8988T (cell line): ENCODE measurements around the gene HOXC9.

ENCODE experiments used
- DNase-seq: peaks from one replicate; pipeline ENCODE4 v3.0.0; 2011

HOXC9 gene

DNA sequence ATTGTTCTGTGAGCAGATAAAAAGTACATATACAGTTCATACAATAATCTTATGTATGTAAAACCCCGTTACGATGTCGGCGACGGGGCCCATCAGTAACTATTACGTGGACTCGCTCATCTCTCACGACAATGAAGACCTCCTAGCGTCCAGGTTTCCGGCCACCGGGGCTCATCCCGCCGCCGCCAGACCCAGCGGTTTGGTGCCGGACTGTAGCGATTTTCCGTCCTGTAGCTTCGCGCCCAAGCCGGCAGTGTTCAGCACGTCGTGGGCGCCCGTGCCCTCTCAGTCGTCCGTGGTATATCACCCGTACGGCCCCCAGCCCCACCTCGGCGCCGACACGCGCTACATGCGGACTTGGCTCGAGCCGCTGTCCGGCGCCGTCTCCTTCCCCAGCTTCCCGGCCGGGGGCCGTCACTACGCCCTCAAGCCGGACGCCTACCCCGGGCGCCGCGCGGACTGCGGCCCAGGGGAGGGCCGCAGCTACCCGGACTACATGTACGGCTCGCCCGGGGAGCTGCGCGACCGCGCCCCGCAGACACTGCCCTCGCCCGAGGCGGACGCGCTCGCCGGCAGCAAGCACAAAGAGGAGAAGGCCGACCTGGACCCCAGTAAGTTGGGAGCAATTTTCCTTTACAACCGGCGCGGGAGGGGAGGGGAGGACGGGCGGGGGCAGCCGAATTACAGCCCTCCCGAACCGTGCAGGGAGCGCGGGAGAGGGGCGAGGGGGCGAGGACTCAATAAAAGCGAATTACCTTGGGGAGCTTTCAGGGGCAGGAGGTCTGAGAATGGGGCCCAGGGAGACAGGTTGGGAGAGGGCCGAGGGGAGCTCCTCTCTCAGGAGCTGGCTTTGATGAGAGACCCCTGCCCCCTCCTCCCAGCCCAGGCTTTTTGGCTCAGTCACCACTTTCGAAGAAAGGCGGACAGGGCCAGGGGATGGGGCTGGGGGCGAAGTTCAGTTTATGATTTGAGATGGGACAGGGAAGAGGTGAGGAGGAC lies at the start of gene HOXC9:
HOXC9 (plus strand) TSS at position 46 of the 999 bp plus-strand sequence; CDS start at position 74, 28 bp downstream.
- DNase-seq, result no peak

DNA sequence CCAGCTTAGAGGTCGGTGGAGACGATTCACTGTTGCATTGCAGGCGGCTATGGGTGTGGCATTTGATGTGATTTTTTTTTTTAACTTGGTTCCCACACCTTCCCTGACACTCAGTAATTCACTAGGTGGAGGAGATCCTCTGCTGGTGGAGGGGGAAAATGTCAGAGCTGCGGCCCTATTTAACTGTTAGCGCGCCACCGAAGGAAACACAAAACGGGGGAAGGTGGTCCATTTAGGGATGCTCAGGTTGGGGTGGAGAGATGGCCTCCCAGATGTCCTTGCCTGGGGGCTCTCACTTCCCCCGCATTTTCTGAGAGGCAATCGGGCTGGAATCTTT lies 49.6 kb upstream of the HOXC9 start:
- peak; percentile 46 for DNase-seq

DNA sequence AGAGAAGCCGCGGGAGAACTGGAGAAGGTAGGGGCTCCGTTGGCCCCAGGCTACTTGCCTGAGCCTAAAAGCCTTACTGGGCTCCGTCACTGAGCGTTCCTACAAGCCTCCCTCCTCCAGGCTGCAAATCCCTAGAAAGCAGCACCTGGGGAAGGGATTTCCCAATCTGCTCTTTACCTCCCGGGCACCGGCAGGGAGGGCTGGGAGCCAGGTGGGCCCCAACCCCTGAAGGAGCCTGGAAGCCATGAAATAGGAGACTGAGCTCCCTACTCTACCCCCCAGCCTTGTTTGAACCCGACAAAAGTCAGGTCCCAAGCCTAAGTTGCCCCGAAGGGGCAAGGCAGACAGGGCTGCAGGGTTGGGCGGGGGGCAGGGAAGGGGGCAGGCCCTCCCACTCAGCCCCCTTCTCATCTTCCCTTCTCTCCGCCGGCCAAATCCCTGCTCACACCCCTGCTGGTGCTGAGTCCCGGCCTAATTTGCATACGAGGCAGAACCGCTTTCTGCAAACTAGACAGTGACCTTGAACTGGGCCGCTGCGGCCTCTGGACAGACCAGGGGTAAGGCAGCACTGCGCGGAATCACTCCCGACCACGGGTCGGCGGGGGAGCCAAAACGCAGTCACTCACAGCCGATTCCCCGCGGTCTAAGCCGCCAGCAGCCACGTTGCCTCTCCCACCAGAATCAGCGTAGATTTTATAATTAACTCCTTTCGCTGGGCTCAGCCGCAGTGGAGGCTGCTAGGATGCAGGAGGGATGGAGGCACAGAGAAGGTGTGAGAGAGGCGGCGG lies 49.0 kb upstream of the HOXC9 start:
- DNase-seq, result no peak

DNA sequence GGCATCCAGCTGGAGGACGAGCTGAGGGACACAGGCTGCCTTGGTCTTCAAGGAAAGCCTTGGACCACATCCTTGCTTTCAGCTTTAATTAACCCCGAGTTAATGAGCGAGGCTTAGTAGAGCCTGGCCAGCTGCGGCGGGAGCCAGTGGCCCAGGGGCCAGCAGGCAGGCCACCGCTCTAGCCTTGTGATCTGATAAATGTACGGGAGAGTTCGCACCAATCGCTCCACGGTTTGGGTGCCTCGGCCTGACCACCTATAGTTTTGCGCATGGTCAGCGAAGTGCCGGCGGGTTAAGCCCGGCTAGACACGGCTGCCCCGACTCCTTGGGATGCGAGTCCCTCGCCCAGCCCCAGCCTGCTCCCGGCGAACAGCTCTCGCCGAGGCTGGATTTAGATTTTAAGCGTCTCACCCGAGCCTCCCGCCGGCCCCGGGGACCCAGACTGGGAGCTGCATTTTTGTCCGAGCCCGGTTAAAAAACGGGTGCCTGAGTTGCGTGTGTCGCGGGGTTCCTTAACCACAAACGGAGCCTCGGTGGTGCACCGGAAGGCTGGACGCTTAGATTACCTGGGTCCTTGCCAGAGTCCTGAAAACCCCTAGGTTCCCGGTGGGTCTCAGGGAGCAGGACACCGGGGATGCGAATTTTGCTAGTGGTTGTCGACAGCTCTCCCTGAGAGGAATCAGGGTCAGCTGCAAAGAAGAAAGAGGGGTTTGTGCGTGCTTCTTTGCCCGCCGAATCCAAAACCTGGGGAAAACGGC lies 48.2 kb upstream of the HOXC9 start:
- DNase-seq, result no peak

DNA sequence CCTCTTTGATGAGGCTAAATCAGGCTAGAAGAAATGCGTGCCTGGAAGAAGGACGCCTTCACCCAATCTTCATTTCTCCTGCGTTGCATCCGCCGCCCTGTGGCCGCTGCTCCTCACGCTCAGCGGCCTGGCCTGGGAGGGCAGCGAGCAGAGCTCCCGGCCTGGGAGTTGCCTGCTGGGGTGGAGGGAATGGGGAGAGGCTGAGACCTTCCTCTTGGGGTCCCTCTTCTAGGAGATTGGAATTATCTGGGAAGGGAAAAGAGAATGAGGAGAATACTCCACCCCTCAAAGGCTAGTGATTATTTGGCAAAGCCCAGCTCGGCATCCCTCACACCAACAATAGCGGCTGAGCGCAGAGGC lies 47.6 kb upstream of the HOXC9 start:
- DNase-seq, result no peak

DNA sequence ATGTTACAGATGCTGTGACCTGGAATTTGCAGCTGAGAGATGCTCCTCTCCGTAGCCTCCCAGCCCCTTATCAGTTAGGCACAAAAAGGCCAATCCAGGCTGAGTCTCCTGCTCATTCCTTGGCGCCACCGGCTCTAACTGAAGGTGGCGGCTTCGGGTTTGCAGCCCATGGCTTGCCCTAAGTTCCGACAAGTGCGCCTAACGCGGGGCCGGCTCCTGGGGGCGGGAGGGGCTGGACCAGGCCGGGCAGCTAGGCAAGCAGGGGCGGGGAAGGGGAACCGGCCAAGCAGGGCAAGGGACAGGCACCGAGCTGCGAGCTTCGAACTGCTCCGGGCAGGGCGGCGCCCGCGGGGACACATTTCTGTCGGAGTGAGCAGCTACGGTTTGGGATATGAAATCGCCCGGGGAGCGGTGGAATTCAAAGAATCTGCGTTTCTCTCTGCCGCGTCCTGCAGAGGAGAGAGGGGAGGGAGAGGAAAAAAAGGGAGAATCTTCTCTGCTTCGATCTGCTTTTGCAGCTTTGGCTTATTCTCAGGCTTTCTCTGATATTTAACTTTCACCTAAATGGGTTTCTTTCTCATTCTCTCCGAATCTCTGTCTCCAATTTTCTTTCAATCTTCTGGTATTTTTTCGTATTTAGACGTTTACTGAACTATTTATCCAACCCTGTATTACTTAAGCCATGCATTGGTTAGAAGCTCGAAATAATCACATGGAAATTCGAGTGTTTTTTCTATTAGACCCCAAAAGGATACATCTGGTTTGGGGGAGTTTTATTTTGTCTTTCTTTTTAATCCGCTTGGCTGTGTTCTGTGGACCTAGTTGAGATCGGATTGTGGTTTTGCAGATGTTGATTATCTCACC lies 46.9 kb upstream of the HOXC9 start:
- peak; percentile 93 for DNase-seq

DNA sequence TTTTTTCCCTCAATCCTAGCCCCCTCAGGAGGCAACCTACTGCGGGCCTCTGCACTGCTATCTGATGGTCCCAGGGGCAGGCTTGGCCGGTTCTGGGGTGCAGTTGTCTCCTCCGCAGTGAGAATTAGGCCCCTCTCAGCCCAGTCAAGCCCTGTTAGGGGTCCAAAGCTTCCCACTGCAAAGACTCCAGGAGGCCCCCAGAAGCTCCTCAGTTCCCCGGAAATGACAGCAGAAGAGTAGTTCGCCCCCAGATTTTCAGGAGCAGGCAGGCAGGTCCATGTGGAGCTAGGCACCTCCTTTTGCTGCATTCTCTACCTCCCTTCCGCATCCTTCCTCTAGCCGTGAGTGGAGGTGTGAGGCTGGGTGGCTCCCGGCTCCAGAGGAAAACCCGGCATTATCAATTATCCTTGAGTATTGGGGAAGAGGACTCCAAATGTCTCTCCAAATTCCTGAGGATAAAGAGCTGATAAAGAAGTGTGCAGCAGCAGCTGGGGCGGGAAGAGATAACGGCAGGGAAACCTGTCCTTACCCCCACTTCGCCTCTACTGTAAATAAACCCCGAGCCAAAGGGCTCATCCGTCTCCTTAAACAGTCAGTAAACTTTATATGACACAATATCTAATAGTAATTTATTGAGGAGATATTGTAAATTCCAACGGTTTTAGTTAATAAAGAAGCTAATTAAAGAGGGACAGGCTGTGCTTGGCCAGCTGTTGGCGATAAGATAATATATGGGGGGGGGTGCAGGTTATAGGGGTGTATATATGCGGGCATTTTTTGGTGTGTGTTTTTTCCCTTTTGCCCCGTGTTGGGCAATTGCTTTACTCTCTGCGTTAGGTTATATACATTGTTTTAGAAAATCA lies 45.9 kb upstream of the HOXC9 start:
- DNase-seq, result no peak

DNA sequence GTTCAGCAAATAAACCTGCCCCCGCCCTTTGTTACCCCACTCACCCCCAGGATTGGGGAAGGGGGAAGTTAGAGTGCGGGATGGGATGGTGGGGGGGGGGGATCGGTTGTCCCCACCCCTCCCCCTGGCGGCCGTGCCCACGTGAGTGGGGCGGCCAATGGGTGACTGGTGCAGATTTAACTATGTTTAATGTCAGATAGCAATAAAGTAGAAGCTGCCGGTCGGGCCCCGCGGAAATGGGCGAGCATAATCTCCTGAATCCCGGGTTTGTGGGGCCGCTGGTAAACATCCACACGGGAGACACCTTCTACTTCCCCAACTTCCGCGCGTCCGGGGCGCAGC lies 45.3 kb upstream of the HOXC9 start, which contains the start of gene HOXC12:
HOXC12 (plus strand) TSS at position 210 of the 342 bp plus-strand sequence; CDS start at position 237, 27 bp downstream.
- DNase-seq, result no peak

DNA sequence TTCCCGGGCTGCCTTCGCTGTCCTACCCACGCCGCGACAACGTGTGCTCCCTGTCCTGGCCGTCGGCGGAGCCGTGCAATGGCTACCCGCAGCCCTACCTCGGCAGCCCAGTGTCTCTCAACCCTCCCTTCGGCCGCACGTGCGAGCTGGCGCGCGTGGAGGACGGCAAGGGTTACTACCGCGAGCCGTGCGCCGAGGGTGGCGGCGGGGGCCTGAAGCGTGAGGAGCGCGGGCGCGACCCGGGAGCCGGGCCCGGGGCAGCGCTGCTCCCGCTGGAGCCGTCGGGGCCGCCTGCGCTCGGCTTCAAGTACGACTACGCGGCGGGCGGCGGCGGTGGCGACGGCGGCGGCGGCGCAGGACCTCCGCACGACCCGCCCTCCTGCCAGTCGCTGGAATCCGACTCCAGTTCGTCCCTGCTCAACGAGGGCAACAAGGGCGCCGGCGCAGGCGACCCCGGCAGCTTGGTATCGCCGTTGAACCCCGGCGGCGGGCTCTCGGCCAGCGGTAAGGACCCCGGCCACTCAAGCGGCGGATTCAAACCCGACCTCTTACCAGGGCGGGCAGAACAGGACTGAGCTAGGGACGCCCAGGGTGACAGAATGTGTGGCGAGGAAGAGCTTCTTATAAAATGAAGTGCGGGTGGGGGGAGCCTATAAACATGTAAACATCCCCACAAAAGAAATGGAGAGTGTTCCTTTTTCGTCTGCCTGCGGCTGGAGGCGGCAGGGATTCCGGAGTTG lies 44.8 kb upstream of the HOXC9 start:
- no peak for DNase-seq

DNA sequence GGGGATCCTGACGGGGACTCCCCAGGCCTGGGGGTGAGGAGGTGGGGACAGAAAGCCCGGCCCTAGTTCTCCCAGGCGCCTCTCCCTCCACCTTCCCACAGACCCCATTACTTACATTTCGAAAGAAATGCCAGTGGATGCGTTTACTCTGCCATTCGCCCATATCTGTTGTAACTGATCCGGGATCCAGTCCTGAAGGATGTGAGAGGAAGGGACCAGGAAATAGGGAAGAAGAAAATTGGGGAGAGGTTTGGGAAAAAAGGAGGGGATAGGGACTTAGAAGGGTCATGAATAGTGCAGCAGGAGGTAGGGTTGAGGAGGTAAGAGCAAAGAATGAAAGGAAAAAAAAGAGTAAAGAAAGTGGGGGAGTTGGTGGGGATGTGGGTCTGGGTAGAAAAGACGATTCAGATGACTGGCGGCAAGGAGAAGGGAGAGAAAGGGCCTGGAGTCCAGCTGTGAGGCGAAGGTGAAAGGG lies 44.1 kb upstream of the HOXC9 start:
- DNase-seq, result no peak

DNA sequence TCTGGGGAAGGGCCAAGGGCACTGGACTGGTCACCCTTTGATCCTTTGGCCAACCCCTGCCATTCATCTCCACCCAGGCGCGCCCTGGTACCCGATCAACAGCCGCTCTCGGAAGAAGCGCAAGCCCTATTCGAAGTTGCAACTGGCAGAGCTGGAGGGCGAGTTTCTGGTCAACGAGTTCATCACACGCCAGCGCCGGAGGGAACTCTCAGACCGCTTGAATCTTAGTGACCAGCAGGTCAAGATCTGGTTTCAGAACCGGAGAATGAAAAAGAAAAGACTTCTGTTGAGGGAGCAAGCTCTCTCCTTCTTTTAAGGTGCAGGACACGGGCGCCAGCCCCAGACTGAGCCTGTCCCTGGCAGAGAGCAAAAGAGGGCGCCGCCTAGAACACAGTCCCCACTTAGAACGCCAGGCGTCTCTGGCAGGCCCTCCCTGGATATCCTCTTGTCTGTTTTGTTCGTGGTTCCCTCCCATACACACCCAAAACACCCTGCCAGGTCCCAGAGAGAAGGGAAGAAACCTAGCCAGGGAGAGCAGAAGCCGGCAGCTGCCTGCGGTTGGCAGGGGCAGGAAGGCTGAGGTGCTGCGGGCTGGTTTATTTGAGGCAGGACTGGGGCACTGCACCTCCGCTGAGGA lies 43.6 kb upstream of the HOXC9 start:
- DNase-seq, result no peak

DNA sequence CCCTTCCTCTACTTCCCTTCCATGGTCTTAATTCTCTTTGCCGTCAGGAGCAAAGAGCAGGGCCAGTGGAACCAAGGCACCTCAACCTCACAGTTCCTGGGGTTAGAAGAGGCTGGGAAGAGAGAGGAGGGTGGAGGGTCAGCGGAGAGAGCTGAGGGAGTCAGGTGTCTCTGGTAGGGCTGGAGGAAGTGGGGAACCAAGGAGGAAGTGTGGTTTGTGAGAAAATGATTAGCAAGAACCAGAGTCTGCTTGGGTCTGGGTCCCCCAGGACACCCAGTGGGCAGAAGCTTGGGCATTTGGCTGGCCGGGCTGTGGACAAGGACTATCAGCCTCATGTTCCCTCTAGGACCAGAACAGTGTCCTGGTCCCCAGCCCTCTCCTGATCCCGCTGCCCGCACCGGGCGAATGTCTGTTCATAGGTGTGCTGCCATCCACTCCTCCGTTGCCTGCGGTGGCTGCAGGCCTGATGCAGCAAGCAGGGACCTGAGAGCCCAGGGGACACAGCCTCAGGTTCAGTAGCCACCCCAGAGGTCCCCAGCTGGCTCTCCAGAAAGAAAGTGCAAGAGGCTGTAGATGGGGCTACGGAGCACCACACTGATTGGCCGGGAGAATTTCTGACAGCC lies 42.9 kb upstream of the HOXC9 start:
- DNase-seq, result no peak

DNA sequence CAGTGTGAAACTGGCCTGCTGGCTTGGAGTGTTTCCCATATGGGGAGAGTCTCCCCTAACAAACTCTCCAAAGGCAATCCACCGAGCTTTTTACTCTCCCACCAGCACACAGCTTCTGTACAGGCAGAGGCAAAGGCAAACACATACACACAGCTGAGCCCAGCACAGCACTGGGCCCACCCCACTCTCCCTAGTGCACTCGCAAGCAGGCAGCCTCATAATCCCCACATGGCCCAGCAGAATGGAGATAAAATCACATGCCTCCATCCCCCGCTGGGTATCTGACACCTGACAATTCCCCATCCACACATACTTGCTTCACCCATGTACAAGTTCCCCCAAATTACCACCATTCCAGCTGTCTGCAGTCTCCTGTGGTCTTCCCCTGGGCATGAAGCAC lies 41.8 kb upstream of the HOXC9 start:
- no peak for DNase-seq

DNA sequence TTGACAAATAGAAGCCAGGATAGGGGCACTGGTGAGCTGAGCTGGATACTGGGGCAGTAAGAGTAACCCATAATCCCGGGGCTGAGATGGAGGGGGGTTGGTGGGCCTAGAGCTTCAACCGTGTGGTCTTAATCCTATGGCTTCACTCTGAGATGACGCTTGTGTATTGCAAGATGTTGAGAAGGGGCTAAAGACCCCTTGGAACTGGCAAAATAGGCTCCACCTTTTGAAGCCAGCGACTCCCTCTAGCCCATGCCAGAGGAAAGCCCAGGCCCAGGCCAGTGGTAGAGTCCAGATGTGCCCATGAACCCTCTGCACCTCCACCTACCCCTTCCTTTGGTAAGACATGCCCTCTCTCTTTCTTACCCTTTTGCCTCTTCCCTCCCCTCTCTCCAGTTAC lies 40.6 kb upstream of the HOXC9 start:
- DNase-seq, result no peak

DNA sequence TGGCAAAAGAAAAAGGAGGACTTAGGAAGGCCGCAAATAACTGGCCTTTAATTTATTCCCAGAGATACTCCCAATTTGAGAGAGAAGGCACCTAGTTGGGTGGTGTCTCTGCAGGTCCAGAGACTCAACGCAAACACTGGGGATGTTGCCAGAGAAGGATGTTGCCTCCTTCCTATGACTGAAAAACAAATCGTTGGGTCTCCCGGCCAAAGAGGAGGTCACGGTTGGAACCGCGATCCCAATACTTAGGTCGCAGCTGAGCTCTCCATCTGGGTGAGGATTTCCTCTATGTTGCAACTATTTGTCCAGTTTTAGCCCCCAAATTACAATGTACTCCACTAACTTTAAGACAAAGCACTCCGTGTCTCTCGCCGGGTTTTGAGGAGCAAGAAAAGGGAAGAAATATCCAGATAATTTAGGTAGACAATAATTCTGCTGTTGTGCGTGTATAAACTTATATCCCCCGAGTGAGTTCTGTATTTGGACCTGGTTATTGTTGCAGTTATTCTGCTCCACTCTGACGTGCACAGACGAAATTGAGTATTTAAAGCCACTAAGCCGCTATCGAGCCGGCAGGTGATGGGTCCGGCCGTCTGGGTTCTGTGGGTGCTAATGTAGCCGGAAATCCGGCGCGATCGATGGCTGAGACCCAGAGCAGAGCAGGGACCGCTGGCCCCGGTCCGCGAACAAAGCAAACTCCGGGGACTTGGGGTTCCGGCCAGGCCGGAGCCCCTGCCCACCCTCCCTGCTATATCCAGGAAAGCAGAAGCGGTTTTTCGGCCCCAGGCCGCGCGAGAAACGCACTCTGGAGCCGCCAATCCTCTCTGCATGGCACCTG lies 39.6 kb upstream of the HOXC9 start:
- no peak for DNase-seq

DNA sequence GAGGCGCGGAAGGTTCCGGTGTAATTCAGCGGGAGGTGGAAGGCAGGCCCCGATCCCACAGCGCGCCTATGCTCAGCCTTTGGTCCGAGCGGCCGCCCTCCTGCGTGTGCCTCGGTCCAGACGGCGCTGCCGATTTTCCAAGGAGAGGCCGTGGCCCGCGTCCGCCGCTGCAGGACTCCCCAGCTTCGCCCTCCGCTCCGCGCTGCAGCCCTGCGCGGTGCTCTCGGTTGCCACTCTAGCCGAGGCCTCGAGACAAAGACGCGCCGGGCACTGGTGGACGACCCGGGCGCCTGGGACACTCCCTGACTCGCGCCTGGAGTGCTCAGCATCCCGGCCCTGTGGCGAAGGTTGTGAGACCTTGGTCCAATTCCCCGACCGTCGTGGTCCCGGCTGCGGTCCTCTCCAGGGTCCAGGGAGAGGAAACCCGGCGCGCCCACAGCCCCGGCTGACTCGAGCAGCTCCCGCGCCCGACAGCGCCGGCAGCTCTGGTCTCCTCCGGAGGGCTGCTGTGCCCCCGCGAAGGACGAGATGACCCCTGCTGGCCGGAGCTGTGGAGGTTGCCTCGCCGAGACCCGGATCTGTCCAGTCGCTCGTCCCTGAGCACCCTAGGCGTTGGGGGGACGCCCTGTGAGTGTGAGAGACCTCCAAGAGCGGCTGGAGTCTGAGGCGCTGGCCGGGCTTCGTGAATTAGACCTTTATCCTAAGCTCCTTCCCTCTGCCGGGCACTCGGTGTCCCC lies 38.8 kb upstream of the HOXC9 start:
- no peak for DNase-seq

DNA sequence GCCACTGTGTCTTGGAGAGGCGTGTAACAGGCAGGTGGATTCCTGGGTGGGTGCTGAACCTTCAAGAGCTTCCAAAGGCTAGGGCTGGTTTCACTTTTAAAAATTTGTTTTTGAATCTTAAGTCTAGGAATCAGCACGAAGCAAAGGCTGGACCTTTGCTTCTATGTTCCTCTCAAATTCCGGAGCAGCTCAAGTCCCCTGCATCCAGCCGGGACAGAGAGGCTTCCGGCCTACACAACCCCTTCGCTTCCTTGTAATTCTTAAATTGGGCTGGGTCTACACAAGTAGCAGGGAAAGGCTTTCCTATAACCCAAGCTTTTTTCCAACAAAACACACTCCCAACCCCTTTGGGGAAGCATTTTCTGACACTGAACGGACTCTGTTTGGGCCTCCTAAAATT lies 37.0 kb upstream of the HOXC9 start:
- no peak for DNase-seq
